GM23338 (cell line): Measurements from ENCODE around the gene DCDC2. TPM values are rescaled to one million over a fixed set of nuclear protein-coding genes. Genes with fewer than 3 reads are reported as not detected.

Experiments used
- ATAC-seq: fragments of 200-7000 bp; cut with Tn5 transposase; 3 replicates; pipeline ENCODE4 v1.9.1; 2020
- DNase-seq: peaks from one replicate; pipeline ENCODE4 v3.0.0-alpha.2; 2015; ENCODE audit warnings: low spot score
- H2AFZ ChIP-seq: fragments of 200-600 bp; sonication (generic); 2 replicates; pipeline ENCODE4 v1.8.0; 2016; ENCODE audit warnings: antibody characterized with exemption, mild to moderate bottlenecking, moderate library complexity
- H3F3A ChIP-seq: fragments of 200-600 bp; sonication (generic); replicated peaks from 2 replicates; pipeline ENCODE4 v1.8.0; 2017; ENCODE audit warnings: antibody characterized with exemption, mixed run types, low read depth
- H3K27ac ChIP-seq: fragments of 200-600 bp; sonication (generic); 2 replicates; pipeline ENCODE4 v1.6.1; 2016; ENCODE audit warnings: low read depth
- H3K27me3 ChIP-seq: fragments of 200-600 bp; sonication (generic); 2 replicates; pipeline ENCODE4 v1.8.0; 2016; ENCODE audit warnings: mild to moderate bottlenecking, mixed run types, moderate library complexity; ENCODE audit not compliant: insufficient read depth
- H3K36me3 ChIP-seq: fragments of 200-600 bp; sonication (generic); 2 replicates; pipeline ENCODE4 v1.8.0; 2016; ENCODE audit warnings: mild to moderate bottlenecking; ENCODE audit not compliant: insufficient read depth
- H3K4me1 ChIP-seq: fragments of 200-600 bp; sonication (generic); 2 replicates; pipeline ENCODE4 v1.8.0; 2016; ENCODE audit warnings: mild to moderate bottlenecking, moderate library complexity; ENCODE audit not compliant: insufficient read depth
- H3K4me2 ChIP-seq: fragments of 200-600 bp; sonication (generic); 2 replicates; pipeline ENCODE4 v1.7.1; 2017; ENCODE audit warnings: mixed run types
- H3K4me3 ChIP-seq: fragments of 200-600 bp; sonication (generic); 2 replicates; pipeline ENCODE4 v1.6.1; 2016; ENCODE audit warnings: mixed run types
- H3K79me2 ChIP-seq: fragments of 200-600 bp; sonication (generic); replicated peaks from 2 replicates; pipeline ENCODE4 v1.8.0; 2017; ENCODE audit warnings: mild to moderate bottlenecking; ENCODE audit not compliant: insufficient read depth
- H3K9me2 ChIP-seq: fragments of 200-600 bp; sonication (generic); 2 replicates; pipeline ENCODE4 v1.8.0; 2017; ENCODE audit not compliant: insufficient read depth
- H4K20me1 ChIP-seq: fragments of 200-600 bp; sonication (generic); replicated peaks from 2 replicates; pipeline ENCODE4 v1.8.0; 2017; ENCODE audit warnings: mild to moderate bottlenecking; ENCODE audit not compliant: insufficient read depth
- H3K27ac Mint-ChIP-seq: 2 replicates; pipeline ENCODE4 v1.8.0; 2020; ENCODE audit warnings: inconsistent platforms, mild to moderate bottlenecking, moderate library complexity, mixed read lengths
- H3K27me3 Mint-ChIP-seq: 3 replicates; pipeline ENCODE4 v1.8.0; 2022; ENCODE audit warnings: low read depth, mild to moderate bottlenecking, moderate library complexity, mixed read lengths, inconsistent platforms; ENCODE audit not compliant: insufficient read depth, poor library complexity
- H3K36me3 Mint-ChIP-seq: 3 replicates; pipeline ENCODE4 v1.8.0; 2021; ENCODE audit warnings: low read depth, mild to moderate bottlenecking, inconsistent platforms, moderate library complexity, mixed read lengths
- H3K4me1 Mint-ChIP-seq: 3 replicates; pipeline ENCODE4 v1.8.0; 2020; ENCODE audit warnings: mild to moderate bottlenecking, inconsistent platforms, mixed read lengths
- H3K4me3 Mint-ChIP-seq: 3 replicates; pipeline ENCODE4 v1.8.0; 2021; ENCODE audit warnings: moderate library complexity, mild to moderate bottlenecking, inconsistent platforms, mixed read lengths
- H3K9me3 Mint-ChIP-seq: 3 replicates; pipeline ENCODE4 v1.8.0; 2020; ENCODE audit warnings: moderate library complexity, mild to moderate bottlenecking, inconsistent platforms, mixed read lengths
- CREB1 ChIP-seq: fragments of 250-450 bp; sonication (Bioruptor Pico); IDR thresholded peaks from 2 replicates; pipeline ENCODE4 v1.5.0; 2020; ENCODE audit warnings: low read depth, mild to moderate bottlenecking, moderate library complexity
- EZH2 ChIP-seq: fragments of 200-600 bp; sonication (generic); IDR thresholded peaks from one replicate; pipeline ENCODE4 v1.8.0; 2017; ENCODE audit warnings: antibody characterized with exemption, mild to moderate bottlenecking, low read depth; ENCODE audit not compliant: unreplicated experiment
- EZH2phosphoT487 ChIP-seq: fragments of 200-600 bp; sonication (generic); IDR thresholded peaks from one replicate; pipeline ENCODE4 v1.8.1; 2018; ENCODE audit warnings: antibody characterized with exemption; ENCODE audit not compliant: unreplicated experiment
- NANOG ChIP-seq: IDR thresholded peaks from 2 replicates; pipeline ENCODE4 v1.6.1; 2016; ENCODE audit warnings: antibody characterized with exemption, borderline replicate concordance
- POLR2AphosphoS5 ChIP-seq: IDR thresholded peaks from 2 replicates; pipeline ENCODE4 v1.6.1; 2016; ENCODE audit warnings: antibody characterized with exemption, low read depth
- STAT1 ChIP-seq: IDR thresholded peaks from one replicate; pipeline ENCODE4 v1.6.1; 2016; ENCODE audit warnings: antibody characterized with exemption; ENCODE audit not compliant: unreplicated experiment
- ZNF114 ChIP-seq: fragments of 250-450 bp; sonication (Bioruptor Pico); IDR thresholded peaks from 2 replicates; pipeline ENCODE4 v1.5.0; 2020; ENCODE audit warnings: mild to moderate bottlenecking, moderate library complexity
- ZNF331 ChIP-seq: fragments of 250-450 bp; sonication (Bioruptor Pico); IDR thresholded peaks from 2 replicates; pipeline ENCODE4 v1.5.0; 2020; ENCODE audit warnings: low read depth, mild to moderate bottlenecking, moderate library complexity
- polyA plus RNA-seq: library from polyadenylated mRNA; unstranded; fragments of >200 nt; fragmentation: Nextera tagmentation; extraction: Ambion mirVana; gene quantifications from 2 replicates; pipeline ENCODE4 v1.2.1, GENCODE V29; 2016
- total RNA-seq: library from RNA; depleted of rRNA; stranded (reverse); fragments of >200 nt; shearing (Covaris generic); gene quantifications from 2 replicates; pipeline ENCODE4 v1.2.3, GENCODE V29; 2014
- TF ChIP-seq, protein P1 (sequence below), 2 experiments: fragments of 200-600 bp in 1 of 2; sonication (generic) in 1 of 2; conservative IDR thresholded peaks; 2 replicates each; pipeline versions ENCODE4 v1.5.1 to v1.6.1; 2016 to 2017; ENCODE audit warnings: antibody characterized with exemption in 2 of 2, low read depth in 2 of 2, mild to moderate bottlenecking in 2 of 2, moderate library complexity in 1 of 2
- TF ChIP-seq, protein P2 (sequence below): IDR thresholded peaks from one replicate; pipeline ENCODE4 v1.6.1; 2018; ENCODE audit warnings: antibody characterized with exemption; ENCODE audit not compliant: unreplicated experiment
- TF ChIP-seq, protein P3 (sequence below): IDR thresholded peaks from 2 replicates; pipeline ENCODE4 v1.6.1; 2016; ENCODE audit warnings: antibody characterized with exemption

The DCDC2 gene
- total and polyA plus RNA-seq, 2 experiments from 2014 or later = 0.59 to 0.79 TPM

- TF ChIP-seq, protein P1, sequence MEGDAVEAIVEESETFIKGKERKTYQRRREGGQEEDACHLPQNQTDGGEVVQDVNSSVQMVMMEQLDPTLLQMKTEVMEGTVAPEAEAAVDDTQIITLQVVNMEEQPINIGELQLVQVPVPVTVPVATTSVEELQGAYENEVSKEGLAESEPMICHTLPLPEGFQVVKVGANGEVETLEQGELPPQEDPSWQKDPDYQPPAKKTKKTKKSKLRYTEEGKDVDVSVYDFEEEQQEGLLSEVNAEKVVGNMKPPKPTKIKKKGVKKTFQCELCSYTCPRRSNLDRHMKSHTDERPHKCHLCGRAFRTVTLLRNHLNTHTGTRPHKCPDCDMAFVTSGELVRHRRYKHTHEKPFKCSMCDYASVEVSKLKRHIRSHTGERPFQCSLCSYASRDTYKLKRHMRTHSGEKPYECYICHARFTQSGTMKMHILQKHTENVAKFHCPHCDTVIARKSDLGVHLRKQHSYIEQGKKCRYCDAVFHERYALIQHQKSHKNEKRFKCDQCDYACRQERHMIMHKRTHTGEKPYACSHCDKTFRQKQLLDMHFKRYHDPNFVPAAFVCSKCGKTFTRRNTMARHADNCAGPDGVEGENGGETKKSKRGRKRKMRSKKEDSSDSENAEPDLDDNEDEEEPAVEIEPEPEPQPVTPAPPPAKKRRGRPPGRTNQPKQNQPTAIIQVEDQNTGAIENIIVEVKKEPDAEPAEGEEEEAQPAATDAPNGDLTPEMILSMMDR (conservative IDR thresholded peaks at IDR 0.05; ENCODE audit: low read depth in 2 of 2) = no peak
- no peak for TF ChIP-seq ZNF114 (CRISPR knock-in tag)
- TF ChIP-seq, protein P2, sequence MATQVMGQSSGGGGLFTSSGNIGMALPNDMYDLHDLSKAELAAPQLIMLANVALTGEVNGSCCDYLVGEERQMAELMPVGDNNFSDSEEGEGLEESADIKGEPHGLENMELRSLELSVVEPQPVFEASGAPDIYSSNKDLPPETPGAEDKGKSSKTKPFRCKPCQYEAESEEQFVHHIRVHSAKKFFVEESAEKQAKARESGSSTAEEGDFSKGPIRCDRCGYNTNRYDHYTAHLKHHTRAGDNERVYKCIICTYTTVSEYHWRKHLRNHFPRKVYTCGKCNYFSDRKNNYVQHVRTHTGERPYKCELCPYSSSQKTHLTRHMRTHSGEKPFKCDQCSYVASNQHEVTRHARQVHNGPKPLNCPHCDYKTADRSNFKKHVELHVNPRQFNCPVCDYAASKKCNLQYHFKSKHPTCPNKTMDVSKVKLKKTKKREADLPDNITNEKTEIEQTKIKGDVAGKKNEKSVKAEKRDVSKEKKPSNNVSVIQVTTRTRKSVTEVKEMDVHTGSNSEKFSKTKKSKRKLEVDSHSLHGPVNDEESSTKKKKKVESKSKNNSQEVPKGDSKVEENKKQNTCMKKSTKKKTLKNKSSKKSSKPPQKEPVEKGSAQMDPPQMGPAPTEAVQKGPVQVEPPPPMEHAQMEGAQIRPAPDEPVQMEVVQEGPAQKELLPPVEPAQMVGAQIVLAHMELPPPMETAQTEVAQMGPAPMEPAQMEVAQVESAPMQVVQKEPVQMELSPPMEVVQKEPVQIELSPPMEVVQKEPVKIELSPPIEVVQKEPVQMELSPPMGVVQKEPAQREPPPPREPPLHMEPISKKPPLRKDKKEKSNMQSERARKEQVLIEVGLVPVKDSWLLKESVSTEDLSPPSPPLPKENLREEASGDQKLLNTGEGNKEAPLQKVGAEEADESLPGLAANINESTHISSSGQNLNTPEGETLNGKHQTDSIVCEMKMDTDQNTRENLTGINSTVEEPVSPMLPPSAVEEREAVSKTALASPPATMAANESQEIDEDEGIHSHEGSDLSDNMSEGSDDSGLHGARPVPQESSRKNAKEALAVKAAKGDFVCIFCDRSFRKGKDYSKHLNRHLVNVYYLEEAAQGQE = no peak
These were observed 20.7 kb upstream of the DCDC2 start (continued) for GRCh38 chr6:24378473-24379097.

DNA sequence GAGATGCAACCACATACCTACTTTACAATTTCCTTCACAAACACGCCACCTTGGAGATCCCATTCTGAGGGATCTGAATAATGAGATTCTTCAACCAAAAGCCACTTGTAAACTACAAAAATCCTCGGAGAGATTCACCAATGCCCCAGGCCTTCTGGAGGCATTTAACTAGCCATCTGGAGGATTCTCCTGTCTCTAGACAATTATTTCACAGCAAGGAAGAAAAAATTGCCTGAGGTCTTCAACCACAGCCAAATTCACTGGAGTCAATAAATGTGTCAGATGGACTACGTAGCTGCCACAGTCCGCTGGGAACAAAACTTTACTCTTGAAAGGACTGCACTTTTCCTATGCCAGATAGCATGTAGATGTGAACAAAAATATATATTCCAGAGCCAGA is 19.0 kb upstream of the DCDC2 start:
- H3F3A ChIP-seq = no peaks in the 10 kb centered on the region
- ATAC-seq (no peak), DNase-seq (no peak)
- TF ChIP-seq, protein P2 = no peak
- TF ChIP-seq EZH2 (no peak), POLR2AphosphoS5 (no peak), ZNF114 (CRISPR knock-in tag) (no peak), NANOG (no peak), EZH2phosphoT487 (no peak), STAT1 (no peak), ZNF331 (CRISPR knock-in tag) (no peak), CREB1 (no peak)
- TF ChIP-seq, protein P3, sequence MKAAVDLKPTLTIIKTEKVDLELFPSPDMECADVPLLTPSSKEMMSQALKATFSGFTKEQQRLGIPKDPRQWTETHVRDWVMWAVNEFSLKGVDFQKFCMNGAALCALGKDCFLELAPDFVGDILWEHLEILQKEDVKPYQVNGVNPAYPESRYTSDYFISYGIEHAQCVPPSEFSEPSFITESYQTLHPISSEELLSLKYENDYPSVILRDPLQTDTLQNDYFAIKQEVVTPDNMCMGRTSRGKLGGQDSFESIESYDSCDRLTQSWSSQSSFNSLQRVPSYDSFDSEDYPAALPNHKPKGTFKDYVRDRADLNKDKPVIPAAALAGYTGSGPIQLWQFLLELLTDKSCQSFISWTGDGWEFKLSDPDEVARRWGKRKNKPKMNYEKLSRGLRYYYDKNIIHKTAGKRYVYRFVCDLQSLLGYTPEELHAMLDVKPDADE = no peak
- TF ChIP-seq, protein P1 (conservative IDR thresholded peaks at IDR 0.05; ENCODE audit: low read depth in 2 of 2) = no peak

More for the DNA sequence above, 19.0 kb upstream of the DCDC2 start:
- Mint-ChIP-seq H3K36me3 (no peaks in the 10 kb centered on the region), H3K4me3 (no peak overlapping the region), H3K4me1 (peaks cover 10% of the 10 kb centered on the region), H3K9me3 (no peaks in the 10 kb centered on the region; the same call in none of the 3 replicates), H3K27me3 (peaks cover 1% of the 10 kb centered on the region), H3K27ac (no peak overlapping the region)
- Histone ChIP-seq H3K36me3 (no peaks in the 10 kb centered on the region), H3K4me3 (no peak overlapping the region), H3K4me2 (no peak overlapping the region), H2AFZ (peak overlapping the region; percentile 9; the same call in 1 of the 2 replicates), H3K79me2 (no peaks in the 10 kb centered on the region), H4K20me1 (no peaks in the 10 kb centered on the region; the same call in 1 of the 2 replicates), H3K9me2 (0 out of 2 replicates have a peak, but pooled peaks cover 3% of the 10 kb centered on the region), H3K4me1 (no peaks in the 10 kb centered on the region; the same call in 1 of the 2 replicates), H3K27me3 (no peaks in the 10 kb centered on the region), H3K27ac (no peak overlapping the region)
